Natural killer cell treated with Interleukin-12 subunit alpha and Interleukin-12 subunit beta and Interleukin-15 and Interleukin-18, amount 100 ng/mL, for 72 hours (primary cell): ENCODE data around the gene NHEJ1. TPM values are rescaled to one million over a fixed set of nuclear protein-coding genes. Genes with fewer than 3 reads are reported as not detected.

Experiments used
- ATAC-seq, 2 donors: fragments of 150-1000 bp; cut with Tn5 transposase in 1 of 2; sonication (Bioruptor Pico), chemical (Tn5 transposase) in 1 of 2; 2 replicates each; pipeline ENCODE4 v1.10.0; 2021
- DNase-seq: peaks from one replicate; pipeline ENCODE4 v3.0.0; 2022; ENCODE audit warnings: low spot score
- H3K27ac Mint-ChIP-seq, 2 donors: 1 replicate in 1 of 2; 2 replicates in 1 of 2; pipeline ENCODE4 v1.8.0; 2022; ENCODE audit warnings: mixed read lengths in 2 of 2, mild to moderate bottlenecking in 1 of 2, moderate library complexity in 1 of 2
- H3K27me3 Mint-ChIP-seq, 2 donors: 1 replicate in 1 of 2; 2 replicates in 1 of 2; pipeline ENCODE4 v1.8.0; 2022; ENCODE audit warnings: mixed read lengths in 2 of 2
- H3K36me3 Mint-ChIP-seq: one replicate; pipeline ENCODE4 v1.8.0; 2022; ENCODE audit warnings: mixed read lengths
- H3K4me1 Mint-ChIP-seq, 2 donors: 1 replicate in 1 of 2; 2 replicates in 1 of 2; pipeline ENCODE4 v1.8.0; 2022; ENCODE audit warnings: low read depth in 2 of 2, mixed read lengths in 2 of 2, mild to moderate bottlenecking in 1 of 2
- H3K4me3 Mint-ChIP-seq: one replicate; pipeline ENCODE4 v1.8.0; 2022; ENCODE audit warnings: mixed read lengths
- H3K9me3 Mint-ChIP-seq: 2 replicates; pipeline ENCODE4 v1.8.0; 2022; ENCODE audit warnings: mixed read lengths
- total RNA-seq, 2 donors: library from RNA; stranded (reverse); gene quantifications; one replicate each; pipeline ENCODE4 v1.2.3, GENCODE V29; 2022

NHEJ1 gene
- total RNA-seq, 2 donors from 2014 or later, result 17.9 to 18.8 TPM

GRCh38 chr2:219199470-219200211 lies 39.0 kb upstream of the NHEJ1 start:
- peaks cover 8 to 12% of the 10 kb centered on the region in 2 donors for H3K4me1 Mint-ChIP-seq
- DNase-seq (no peak), ATAC-seq (peak in 1 of 2 donors; percentile 32)
- no peaks in the 10 kb centered on the region for H3K9me3 Mint-ChIP-seq
- peak overlapping the region in 1 of 2 donors; percentile 81 for H3K27ac Mint-ChIP-seq
- H3K27me3 Mint-ChIP-seq, result peaks cover 3 to 8% of the 10 kb centered on the region in 2 donors
- no peak overlapping the region for H3K4me3 Mint-ChIP-seq
- H3K36me3 Mint-ChIP-seq, result no peaks in the 10 kb centered on the region

DNA sequence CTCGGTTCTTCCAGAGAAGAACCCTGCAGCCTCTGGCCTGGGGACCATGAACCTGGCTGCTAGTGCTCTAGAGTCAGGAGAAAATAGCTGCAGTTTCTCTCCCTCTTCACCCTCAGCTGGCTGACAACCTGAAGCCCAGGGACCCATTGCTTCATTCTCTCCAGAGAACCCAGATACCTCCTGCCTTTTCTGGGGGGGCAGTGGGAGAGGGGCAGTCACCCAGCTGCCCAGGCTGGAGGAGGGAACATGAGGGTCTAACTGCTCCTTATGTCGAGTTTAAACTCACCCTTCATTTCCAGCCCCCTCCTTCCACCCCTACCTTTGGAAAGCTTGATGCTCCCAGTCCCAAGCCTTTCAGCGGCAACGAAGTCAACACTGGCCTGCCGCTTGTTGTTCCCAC lies 38.4 kb upstream of the NHEJ1 start:
- no peak for ATAC-seq
- Mint-ChIP-seq H3K4me3 (no peak overlapping the region), H3K9me3 (no peaks in the 10 kb centered on the region), H3K27me3 (peaks cover 3 to 8% of the 10 kb centered on the region in 2 donors), H3K27ac (no peak overlapping the region), H3K36me3 (no peaks in the 10 kb centered on the region), H3K4me1 (peaks cover 8 to 12% of the 10 kb centered on the region in 2 donors)
- no peak for DNase-seq

DNA sequence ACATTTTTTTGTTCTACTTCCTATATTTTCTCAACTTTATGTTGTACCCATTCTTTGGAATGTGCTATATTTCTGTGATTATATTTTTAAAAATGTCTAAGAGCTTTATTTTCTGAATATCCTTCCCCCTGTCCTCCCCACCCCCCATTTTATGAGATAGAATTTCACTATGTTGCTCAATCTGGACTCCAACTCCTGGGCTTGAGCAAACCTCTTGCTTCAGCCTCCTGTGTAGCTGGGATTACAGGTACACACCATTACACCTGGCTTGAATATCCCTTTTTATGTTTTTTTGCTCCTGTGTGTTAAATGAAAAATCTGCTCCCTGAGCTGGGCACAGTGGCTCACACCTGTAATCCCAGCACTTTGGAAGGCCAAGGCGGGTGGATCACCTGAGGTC lies 36.8 kb upstream of the NHEJ1 start:
- Mint-ChIP-seq H3K27me3 (peaks cover 3 to 8% of the 10 kb centered on the region in 2 donors), H3K9me3 (no peaks in the 10 kb centered on the region), H3K4me1 (peaks cover 8 to 12% of the 10 kb centered on the region in 2 donors), H3K4me3 (no peak overlapping the region), H3K36me3 (no peaks in the 10 kb centered on the region), H3K27ac (no peak overlapping the region)
- ATAC-seq (no peak), DNase-seq (no peak)

DNA sequence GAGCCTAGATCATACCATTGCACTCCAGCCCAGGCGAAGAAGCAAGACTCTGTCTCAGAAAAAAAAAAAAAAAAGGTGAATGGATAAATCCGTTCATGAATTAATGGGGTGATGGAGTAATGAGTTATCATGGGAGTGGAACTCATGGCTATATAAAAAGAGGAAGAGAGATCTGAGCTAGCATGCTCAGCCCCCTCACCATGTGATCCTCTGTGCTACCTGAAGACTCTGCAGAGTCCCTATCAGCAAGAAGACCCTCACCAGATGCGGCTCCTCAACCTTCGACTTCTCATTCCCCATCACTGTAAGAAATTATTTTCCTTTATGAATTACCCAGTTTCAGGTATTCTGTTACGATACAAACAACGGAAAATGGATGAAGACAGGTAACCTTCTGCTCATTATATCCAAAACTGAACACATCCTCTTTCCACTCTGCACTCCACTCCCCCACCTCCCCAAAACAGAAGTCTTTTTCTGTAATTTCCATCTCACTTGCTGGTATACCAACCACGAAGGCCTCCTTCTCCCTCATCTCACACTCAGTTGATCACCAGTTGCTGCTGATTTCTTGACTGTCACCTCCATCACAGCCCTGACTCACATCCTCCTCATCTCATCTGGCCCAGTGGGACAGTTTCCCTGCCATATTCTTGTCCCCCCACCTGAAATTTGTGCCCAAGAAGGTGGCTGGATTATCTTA lies 26.3 kb upstream of the NHEJ1 start:
- no peaks in the 10 kb centered on the region for H3K27me3 Mint-ChIP-seq
- no peaks in the 10 kb centered on the region for H3K36me3 Mint-ChIP-seq
- DNase-seq (no peak), ATAC-seq (peak; percentile 73 to 84)
- H3K27ac Mint-ChIP-seq, result peak overlapping the region; percentile 40 to 47
- no peaks in the 10 kb centered on the region for H3K9me3 Mint-ChIP-seq
- H3K4me3 Mint-ChIP-seq, result peak overlapping the region; percentile 55
- H3K4me1 Mint-ChIP-seq, result peaks cover 16 to 19% of the 10 kb centered on the region in 2 donors

- Mint-ChIP-seq H3K27me3 (no peaks in the 10 kb centered on the region), H3K27ac (peak overlapping the region in 1 of 2 donors; percentile 37), H3K36me3 (peaks cover 8% of the 10 kb centered on the region)
Observed at GRCh38 chr2:219184121-219184520, 23.5 kb upstream of the NHEJ1 start.

DNA sequence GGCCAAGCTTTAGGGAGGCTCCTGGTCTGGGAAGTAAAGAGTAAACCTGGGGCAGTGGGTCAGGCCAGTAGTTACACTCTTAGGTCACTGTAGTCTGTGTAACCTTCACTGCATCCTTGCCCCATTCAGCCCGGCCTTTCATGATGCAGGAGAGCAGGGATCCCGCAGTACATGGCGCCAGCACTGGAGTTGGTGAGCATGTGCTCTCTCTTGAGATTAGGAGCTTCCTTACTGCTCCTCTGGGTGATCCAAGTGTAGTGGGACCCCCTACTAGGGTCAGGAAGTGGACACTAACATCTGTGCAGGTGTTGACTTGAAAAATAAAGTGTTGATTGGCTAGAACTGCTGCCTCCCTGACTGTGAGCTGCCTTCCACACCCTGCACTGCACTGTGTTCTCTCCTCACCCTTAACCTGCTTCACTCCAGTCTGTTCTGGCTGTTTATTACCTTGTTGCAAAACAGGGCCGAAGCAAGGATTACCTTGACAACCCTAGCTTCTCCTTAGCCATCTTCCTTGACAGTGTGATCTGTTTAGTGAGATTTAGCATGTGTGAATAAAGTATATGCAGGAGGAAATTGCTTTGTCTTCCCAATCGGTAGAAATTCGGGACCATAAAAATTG lies 22.6 kb upstream of the NHEJ1 start:
- Mint-ChIP-seq H3K27ac (peak overlapping the region; percentile 37 to 65), H3K4me1 (peaks cover 39 to 43% of the 10 kb centered on the region in 2 donors), H3K4me3 (no peak overlapping the region), H3K27me3 (no peaks in the 10 kb centered on the region), H3K36me3 (peaks cover 8% of the 10 kb centered on the region), H3K9me3 (no peaks in the 10 kb centered on the region)
- ATAC-seq, result no peak
- DNase-seq, result no peak

More at GRCh38 chr2:219184121-219184520, 23.5 kb upstream of the NHEJ1 start:
- Mint-ChIP-seq H3K9me3 (no peaks in the 10 kb centered on the region), H3K4me3 (no peak overlapping the region), H3K4me1 (peaks cover 33 to 37% of the 10 kb centered on the region in 2 donors)
- no peak for DNase-seq
- ATAC-seq, result no peak

- Mint-ChIP-seq H3K27ac (peak overlapping the region; percentile 56 to 65), H3K9me3 (no peaks in the 10 kb centered on the region), H3K4me3 (no peak overlapping the region), H3K4me1 (peaks cover 41 to 45% of the 10 kb centered on the region in 2 donors), H3K27me3 (no peaks in the 10 kb centered on the region), H3K36me3 (peaks cover 8% of the 10 kb centered on the region)
- DNase-seq (peak; percentile 47), ATAC-seq (no peak)
Observed at GRCh38 chr2:219182331-219183150, 21.9 kb upstream of the NHEJ1 start.

GRCh38 chr2:219181531-219181930 lies 20.9 kb upstream of the NHEJ1 start:
- ATAC-seq (no peak), DNase-seq (peak; percentile 38)
- H3K4me3 Mint-ChIP-seq, result no peak overlapping the region
- H3K27ac Mint-ChIP-seq, result peak overlapping the region in 1 of 2 donors; percentile 56
- peaks cover 40 to 44% of the 10 kb centered on the region in 2 donors for H3K4me1 Mint-ChIP-seq
- H3K27me3 Mint-ChIP-seq, result no peaks in the 10 kb centered on the region
- no peaks in the 10 kb centered on the region for H3K9me3 Mint-ChIP-seq
- H3K36me3 Mint-ChIP-seq, result peaks cover 8% of the 10 kb centered on the region

GRCh38 chr2:219180961-219181360 lies 20.3 kb upstream of the NHEJ1 start:
- no peaks in the 10 kb centered on the region for H3K9me3 Mint-ChIP-seq
- peaks cover 8% of the 10 kb centered on the region for H3K36me3 Mint-ChIP-seq
- H3K27ac Mint-ChIP-seq, result peak overlapping the region in 1 of 2 donors; percentile 45
- DNase-seq (no peak), ATAC-seq (no peak)
- H3K27me3 Mint-ChIP-seq, result no peaks in the 10 kb centered on the region
- peak overlapping the region; percentile 20 for H3K4me3 Mint-ChIP-seq
- peaks cover 42 to 44% of the 10 kb centered on the region in 2 donors for H3K4me1 Mint-ChIP-seq

- Mint-ChIP-seq H3K27ac (peak overlapping the region in 1 of 2 donors; percentile 99), H3K9me3 (no peaks in the 10 kb centered on the region)
- ATAC-seq, result no peak
Observed at GRCh38 chr2:219179601-219180465, 19.2 kb upstream of the NHEJ1 start.

DNA sequence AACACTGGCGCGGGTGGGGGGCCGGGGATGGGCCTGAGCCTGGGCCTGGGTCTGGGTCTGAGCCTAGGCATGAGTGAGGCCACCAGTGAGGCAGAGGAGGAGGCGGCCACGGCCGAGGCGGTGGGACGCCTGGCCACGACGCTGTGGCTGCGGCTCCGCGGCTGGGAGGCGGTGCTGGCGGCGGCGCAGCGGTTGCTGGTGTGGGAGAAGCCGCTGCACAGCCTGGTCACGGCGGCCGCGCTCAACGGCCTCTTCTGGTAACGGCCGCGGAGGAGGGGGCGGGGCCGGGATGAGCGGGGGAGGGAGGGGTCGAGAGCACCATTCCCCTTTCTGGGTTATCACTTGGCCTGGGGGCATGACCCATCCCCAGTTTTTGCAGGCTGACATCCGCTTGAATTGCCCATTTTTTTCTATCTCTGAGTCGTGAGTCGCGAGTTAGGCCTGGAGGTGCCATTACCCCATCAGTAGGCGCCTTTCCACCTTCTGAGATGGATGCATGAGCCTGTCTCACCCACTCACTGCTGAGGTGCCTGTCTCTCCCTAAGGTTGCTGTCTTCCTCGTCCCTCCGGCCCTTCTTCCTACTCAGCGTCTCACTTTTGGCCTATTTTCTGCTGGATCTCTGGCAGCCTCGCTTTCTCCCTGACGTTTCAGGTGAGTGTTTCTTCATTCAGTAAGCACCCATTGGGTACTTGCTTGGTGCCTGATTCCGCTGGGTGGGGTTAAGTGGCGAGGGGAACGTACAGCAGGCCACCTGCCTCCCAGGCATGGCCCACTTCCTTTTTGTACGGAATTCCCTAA lies 18.0 kb upstream of the NHEJ1 start:
- ATAC-seq, result peak in 1 of 2 donors; percentile 4
- Mint-ChIP-seq H3K9me3 (no peaks in the 10 kb centered on the region), H3K4me3 (peak overlapping the region; percentile 88), H3K27me3 (no peaks in the 10 kb centered on the region), H3K4me1 (peaks cover 52 to 62% of the 10 kb centered on the region in 2 donors), H3K36me3 (peaks cover 16% of the 10 kb centered on the region), H3K27ac (peak overlapping the region; percentile 85 to 99)
- no peak for DNase-seq

More at GRCh38 chr2:219179601-219180465, 19.2 kb upstream of the NHEJ1 start:
- no peaks in the 10 kb centered on the region for H3K27me3 Mint-ChIP-seq
- no peak for DNase-seq
- H3K4me3 Mint-ChIP-seq, result peak overlapping the region; percentile 88
- H3K4me1 Mint-ChIP-seq, result peaks cover 43 to 52% of the 10 kb centered on the region in 2 donors
- peaks cover 8% of the 10 kb centered on the region for H3K36me3 Mint-ChIP-seq
